ENCODE results near the gene DHRS13. TPM values are rescaled to one million over a fixed set of nuclear protein-coding genes. Genes with fewer than 3 reads are reported as not detected.

The DHRS13 gene
- polyA plus RNA-seq, 3 donors = 3.7 to 4.5 (median 3.8) TPM

GRCh38 chr17:28882154-28882895 lies 20.6 kb downstream of the DHRS13 start:
- Mint-ChIP-seq H3K27ac (peak overlapping the region in 2 of 7 donors; percentile 54 to 79), H3K9me3 (peaks cover 0 to 2% (median 0%) of the 10 kb centered on the region in 7 donors), H3K4me1 (peaks cover 2% of the 10 kb centered on the region), H3K4me3 (no peak overlapping the region), H3K27me3 (ENCODE audit: low read depth in 3 of 3) (peaks cover 0 to 2% (median 0%) of the 10 kb centered on the region in 3 donors), H3K36me3 (peaks cover 83 to 91% of the 10 kb centered on the region in 2 donors)
- intact Hi-C loops (cut with micrococcal nuclease) = no loop called here
- no peaks in the 10 kb centered on the region for H3K27me3 ChIP-seq (ENCODE audit: control insufficient read depth in 2 of 2, insufficient read depth in 2 of 2, low read length in 2 of 2)
- peaks cover 84 to 96% of the 10 kb centered on the region in 2 donors for H3K36me3 ChIP-seq (replicated peaks in 1 of 2; ENCODE audit: control insufficient read depth in 1 of 2, insufficient read depth in 2 of 2, low read length in 2 of 2)
- no peaks in the 10 kb centered on the region for H3K4me1 ChIP-seq (ENCODE audit: control insufficient read depth in 1 of 2, insufficient read depth in 2 of 2, low read length in 2 of 2)
- 98% methylated on average over 8 of the region's 18 CpGs for WGBS (ENCODE audit: insufficient coverage)
- no peak overlapping the region for H3K9ac ChIP-seq (ENCODE audit: insufficient read depth, low read length, poor library complexity, severe bottlenecking)
- DNase-seq = no peak
- no peaks in the 10 kb centered on the region for H3K9me3 ChIP-seq (replicated peaks in 1 of 2; ENCODE audit: control insufficient read depth in 1 of 2, insufficient read depth in 1 of 2, low read length in 2 of 2)
- H3K4me2 ChIP-seq (replicated peaks; ENCODE audit: extremely low read depth, low read length, poor library complexity, severe bottlenecking) = no peak overlapping the region
- H3K4me3 ChIP-seq (replicated peaks in 1 of 3; ENCODE audit: low read depth in 2 of 3, low read length in 3 of 3) = no peak overlapping the region
- no peak overlapping the region for H3K27ac ChIP-seq (ENCODE audit: low read depth in 1 of 2, low read length in 2 of 2)
- no peak overlapping the region for H2AFZ ChIP-seq (ENCODE audit: insufficient read depth, low read depth, low read length, poor library complexity, severe bottlenecking)
- H3K79me2 ChIP-seq (ENCODE audit: insufficient read depth, low read length) = peaks cover 16% of the 10 kb centered on the region
- no peak for TF ChIP-seq CTCF (IDR thresholded peaks at IDR 0.05)
- peaks cover 85% of the 10 kb centered on the region for H4K20me1 ChIP-seq (ENCODE audit: insufficient read depth, low read length)

DNA sequence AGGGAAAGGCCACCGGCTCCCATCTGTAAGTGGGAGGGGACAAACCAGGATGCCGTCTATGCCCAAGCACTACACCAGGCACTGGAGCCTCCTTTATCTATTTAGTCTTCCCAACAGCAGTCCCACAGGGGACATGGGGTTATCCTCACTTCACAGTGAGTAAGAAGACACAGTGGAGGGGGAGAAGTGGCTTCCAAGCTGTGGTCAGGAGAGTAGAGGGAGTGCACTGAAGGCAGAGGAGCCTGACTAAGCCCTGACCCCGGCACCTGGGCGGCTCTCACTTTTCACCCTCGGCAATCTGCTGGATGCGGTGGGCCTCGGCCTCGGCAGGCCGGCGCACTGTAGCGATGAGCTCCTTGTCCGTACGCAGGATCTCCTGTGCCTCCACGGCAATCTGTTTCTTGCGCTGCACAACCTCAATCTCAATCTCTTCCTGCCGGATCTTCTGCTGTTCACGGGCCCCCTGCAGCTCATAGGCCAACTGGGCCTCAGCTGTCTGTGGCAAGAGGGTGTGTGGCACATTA lies 21.3 kb downstream of the DHRS13 start:
- no peak for TF ChIP-seq CTCF (IDR thresholded peaks at IDR 0.05)
- peaks cover 79 to 88% of the 10 kb centered on the region in 2 donors for H3K36me3 ChIP-seq (replicated peaks in 1 of 2; ENCODE audit: control insufficient read depth in 1 of 2, insufficient read depth in 2 of 2, low read length in 2 of 2)
- H3K4me2 ChIP-seq (replicated peaks; ENCODE audit: extremely low read depth, low read length, poor library complexity, severe bottlenecking) = no peak overlapping the region
- no peaks in the 10 kb centered on the region for H3K4me1 ChIP-seq (ENCODE audit: control insufficient read depth in 1 of 2, insufficient read depth in 2 of 2, low read length in 2 of 2)
- intact Hi-C loops (cut with micrococcal nuclease) = no loop called here
- no peak for DNase-seq
- peaks cover 9% of the 10 kb centered on the region for H3K79me2 ChIP-seq (ENCODE audit: insufficient read depth, low read length)
- 98% methylated on average over 15 of the region's 17 CpGs for WGBS (ENCODE audit: insufficient coverage)
- Mint-ChIP-seq H3K4me1 (peaks cover 2% of the 10 kb centered on the region), H3K27me3 (ENCODE audit: low read depth in 3 of 3) (peaks cover 0 to 2% (median 0%) of the 10 kb centered on the region in 3 donors), H3K9me3 (peaks cover 0 to 2% (median 0%) of the 10 kb centered on the region in 7 donors), H3K4me3 (no peak overlapping the region), H3K27ac (peak overlapping the region in 1 of 7 donors; percentile 79), H3K36me3 (peaks cover 81 to 83% of the 10 kb centered on the region in 2 donors)
- no peak overlapping the region for H3K4me3 ChIP-seq (replicated peaks in 1 of 3; ENCODE audit: low read depth in 2 of 3, low read length in 3 of 3)
- no peak overlapping the region for H2AFZ ChIP-seq (ENCODE audit: insufficient read depth, low read depth, low read length, poor library complexity, severe bottlenecking)
- H4K20me1 ChIP-seq (ENCODE audit: insufficient read depth, low read length) = peaks cover 78% of the 10 kb centered on the region
- no peaks in the 10 kb centered on the region for H3K9me3 ChIP-seq (replicated peaks in 1 of 2; ENCODE audit: control insufficient read depth in 1 of 2, insufficient read depth in 1 of 2, low read length in 2 of 2)
- H3K27ac ChIP-seq (ENCODE audit: low read depth in 1 of 2, low read length in 2 of 2) = no peak overlapping the region
- no peaks in the 10 kb centered on the region for H3K27me3 ChIP-seq (ENCODE audit: control insufficient read depth in 2 of 2, insufficient read depth in 2 of 2, low read length in 2 of 2)
- H3K9ac ChIP-seq (ENCODE audit: insufficient read depth, low read length, poor library complexity, severe bottlenecking) = no peak overlapping the region
